NK-92 (cell line): ENCODE results near the gene SLC25A21.

Source experiments
- DNase-seq: peaks from one replicate; lab custom pipeline; 2025; ENCODE audit not compliant: unreplicated experiment; lab: John Stamatoyannopoulos, UW

SLC25A21 gene

GRCh38 chr14:36791402-36791801 is 381.0 kb downstream of the SLC25A21 start:
- no peak for DNase-seq

GRCh38 chr14:36785511-36785910 is 386.9 kb downstream of the SLC25A21 start:
- DNase-seq: no peak

GRCh38 chr14:36784541-36784940 is 387.9 kb downstream of the SLC25A21 start:
- no peak for DNase-seq

GRCh38 chr14:36781897-36782296 is 390.5 kb downstream of the SLC25A21 start:
- no peak for DNase-seq

GRCh38 chr14:36773558-36773957 is 398.8 kb downstream of the SLC25A21 start:
- DNase-seq: no peak

DNA sequence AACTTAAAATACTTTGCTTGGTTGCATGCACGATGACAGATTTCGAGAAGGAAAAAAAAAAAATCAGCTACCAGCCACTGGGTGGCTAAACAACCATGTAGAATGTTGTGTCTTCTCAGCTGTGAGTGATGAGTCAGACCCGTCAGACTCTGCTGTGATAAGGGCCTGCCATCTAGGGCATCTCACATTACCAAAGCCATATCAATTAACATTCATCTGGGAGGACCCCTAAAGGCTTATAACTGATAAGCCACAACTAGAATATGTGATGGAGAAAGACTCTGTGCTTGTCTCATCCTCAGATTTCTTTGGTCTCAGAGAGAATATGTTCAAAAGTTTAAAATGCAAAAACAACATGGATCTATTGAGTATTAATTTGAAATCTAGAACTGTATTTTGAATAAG is 399.3 kb downstream of the SLC25A21 start:
- DNase-seq: no peak

DNA sequence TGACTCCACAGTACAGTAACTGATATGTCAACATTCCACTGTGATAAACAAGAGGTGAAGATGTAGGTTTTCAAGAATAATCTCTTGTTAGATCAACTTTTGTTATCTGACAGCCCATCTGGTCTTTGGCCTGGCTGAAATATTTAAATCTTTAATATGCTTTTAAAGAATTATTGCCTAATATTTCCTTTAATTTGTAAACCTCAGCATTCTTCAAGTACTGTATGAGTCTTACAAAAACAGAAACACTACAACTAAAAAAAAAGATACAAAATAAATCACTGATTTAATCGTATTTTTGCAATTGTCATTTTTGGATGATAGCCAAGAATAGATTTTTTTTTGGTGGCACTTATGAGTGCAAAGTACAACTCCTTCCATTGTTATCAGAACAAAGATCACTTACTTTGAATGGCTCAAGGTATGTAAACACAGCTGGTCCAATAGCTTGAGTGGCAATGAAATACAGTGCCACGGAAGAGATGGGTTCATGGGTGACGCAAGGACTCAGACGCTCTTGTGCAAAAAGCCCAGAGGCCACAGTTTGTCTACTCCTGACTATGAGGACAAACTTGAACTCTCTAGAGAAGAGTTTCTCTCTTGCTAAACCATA is 401.3 kb downstream of the SLC25A21 start:
- no peak for DNase-seq

- DNase-seq: no peak
Measured at GRCh38 chr14:36768638-36769337, 403.6 kb downstream of the SLC25A21 start.

DNA sequence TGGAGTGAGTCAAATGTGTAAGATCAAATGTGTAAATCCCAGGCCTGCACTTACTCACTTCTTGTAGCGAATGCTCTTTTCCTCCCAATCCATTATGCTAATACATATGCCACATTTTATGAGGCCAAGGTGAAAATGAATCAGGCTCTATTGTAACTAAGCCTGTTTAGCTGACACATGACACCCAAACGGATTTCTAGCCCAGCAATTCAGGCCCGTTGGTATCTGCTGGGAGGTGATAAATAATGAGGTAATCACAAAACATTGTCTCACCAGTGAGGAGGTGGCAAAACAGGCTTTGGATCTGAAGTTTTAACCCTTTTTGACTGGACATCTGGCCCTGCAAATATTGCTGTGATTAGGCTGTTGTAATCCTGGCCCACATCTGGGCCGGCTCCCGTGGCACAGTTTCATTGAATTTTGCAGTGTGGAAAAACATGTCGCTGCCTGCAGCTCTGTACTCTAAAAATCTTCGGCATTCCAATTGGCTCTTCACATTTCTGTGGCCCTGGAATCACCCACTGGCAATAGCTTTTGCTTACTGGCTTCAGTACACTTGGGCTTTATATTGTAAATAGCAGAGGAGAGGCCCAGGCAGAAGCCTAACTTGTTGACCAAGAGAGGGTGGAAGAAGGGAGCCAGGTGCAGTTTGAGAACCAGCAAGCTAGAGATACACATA is 404.7 kb downstream of the SLC25A21 start:
- no peak for DNase-seq

- no peak for DNase-seq
Measured at GRCh38 chr14:36766974-36767373, 405.4 kb downstream of the SLC25A21 start.

DNA sequence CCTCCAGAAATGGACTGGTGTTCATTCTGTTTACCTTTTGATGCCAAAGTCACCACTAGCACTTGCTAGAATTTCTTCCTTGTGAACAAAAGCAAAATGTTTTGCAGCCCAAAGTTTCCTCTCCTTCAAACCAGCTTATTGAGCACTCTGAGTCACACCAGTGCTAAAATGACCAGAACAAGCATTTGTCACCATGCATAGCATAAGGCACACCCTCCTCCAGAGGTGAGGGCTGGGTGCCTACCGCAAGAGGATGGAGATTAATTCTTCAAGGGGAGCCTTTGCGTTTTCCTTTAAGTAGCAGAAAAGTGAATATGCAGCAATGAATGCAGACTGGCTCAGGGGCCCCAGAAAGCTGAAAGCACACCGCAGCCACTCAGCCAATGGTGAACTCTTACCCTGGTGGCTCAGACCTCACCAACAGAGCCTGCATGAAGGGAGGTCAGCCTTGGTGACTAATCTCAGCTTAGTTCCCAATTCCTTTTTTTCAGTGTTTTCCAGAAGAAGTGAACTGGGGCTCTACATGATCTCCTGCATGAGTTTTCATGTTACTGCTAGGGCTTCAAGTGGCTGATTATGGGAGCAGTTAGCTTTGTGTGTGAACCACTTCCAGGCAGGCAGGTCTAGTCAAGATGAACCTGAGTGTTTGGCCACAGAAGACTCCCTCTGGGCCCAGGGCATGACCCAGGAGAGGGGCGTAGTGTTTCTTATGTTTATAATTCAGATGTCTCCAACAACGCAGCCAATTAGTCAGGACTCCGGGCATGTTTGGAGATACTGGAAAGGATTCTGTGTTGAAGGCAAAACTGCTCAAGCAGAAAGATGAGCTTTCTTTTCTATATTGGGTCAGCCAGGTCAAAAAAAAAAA is 414.4 kb downstream of the SLC25A21 start:
- no peak for DNase-seq

DNA sequence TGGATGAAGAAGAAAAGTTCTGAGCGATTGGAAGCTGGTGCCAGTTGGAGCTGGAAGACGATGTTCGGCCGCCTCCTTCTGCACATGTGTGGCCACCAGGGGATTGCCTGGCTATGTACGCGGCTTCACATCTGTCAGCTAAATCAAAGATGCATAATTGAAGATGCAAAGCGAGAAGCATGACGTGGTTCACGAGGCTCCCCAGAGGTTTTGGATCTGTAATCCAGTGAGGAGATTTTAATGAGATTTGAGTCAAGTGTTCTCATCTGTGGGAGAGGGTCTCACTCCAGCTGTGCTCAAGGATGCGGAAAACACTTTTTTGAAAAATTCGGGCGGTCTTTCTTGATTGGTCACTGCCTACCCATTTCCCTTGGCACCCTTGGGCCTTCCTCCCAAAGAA is 416.2 kb downstream of the SLC25A21 start:
- no peak for DNase-seq

GRCh38 chr14:36755756-36756155 is 416.6 kb downstream of the SLC25A21 start:
- no peak for DNase-seq

DNA sequence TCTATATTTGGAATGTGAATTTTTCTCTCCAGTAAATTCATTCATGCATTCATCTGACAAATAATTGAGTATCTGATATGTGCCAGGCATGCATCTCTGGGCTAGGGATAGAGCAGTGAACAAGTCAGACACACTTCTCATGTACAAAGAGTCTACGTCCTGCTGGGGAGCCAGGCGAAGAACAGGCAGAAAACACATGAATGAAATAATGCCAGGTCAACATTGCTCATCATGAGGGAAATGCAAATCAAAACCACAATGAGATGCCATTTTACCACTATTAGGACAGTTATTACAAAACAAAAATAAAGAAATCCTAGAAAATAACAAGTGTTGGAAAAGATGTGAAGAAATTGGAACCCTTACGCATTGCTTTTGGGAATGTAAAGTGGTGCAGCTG is 420.5 kb downstream of the SLC25A21 start:
- DNase-seq: no peak

- DNase-seq: no peak
Measured at GRCh38 chr14:36751106-36751505, 421.3 kb downstream of the SLC25A21 start.

DNA sequence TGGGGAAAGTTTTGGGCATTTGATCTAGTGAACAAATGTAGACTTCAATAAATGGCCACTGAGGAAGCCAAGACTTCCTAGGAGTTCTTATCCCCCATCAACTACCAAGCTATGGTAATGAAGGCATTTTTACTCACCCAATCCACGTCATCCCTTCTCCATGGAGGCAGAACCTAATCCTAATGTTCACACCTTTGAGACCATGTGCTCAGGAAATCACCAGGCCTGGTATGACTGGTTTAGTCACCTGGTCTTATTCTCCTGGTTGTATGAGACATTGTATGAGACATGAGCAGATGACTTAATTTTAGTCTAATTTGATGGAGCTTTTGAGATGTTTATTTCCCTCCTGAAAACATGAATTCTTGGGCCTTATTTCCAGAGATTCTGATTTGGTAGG is 422.2 kb downstream of the SLC25A21 start:
- no peak for DNase-seq

- no peak for DNase-seq
Measured at GRCh38 chr14:36748610-36749213, 423.7 kb downstream of the SLC25A21 start.

DNA sequence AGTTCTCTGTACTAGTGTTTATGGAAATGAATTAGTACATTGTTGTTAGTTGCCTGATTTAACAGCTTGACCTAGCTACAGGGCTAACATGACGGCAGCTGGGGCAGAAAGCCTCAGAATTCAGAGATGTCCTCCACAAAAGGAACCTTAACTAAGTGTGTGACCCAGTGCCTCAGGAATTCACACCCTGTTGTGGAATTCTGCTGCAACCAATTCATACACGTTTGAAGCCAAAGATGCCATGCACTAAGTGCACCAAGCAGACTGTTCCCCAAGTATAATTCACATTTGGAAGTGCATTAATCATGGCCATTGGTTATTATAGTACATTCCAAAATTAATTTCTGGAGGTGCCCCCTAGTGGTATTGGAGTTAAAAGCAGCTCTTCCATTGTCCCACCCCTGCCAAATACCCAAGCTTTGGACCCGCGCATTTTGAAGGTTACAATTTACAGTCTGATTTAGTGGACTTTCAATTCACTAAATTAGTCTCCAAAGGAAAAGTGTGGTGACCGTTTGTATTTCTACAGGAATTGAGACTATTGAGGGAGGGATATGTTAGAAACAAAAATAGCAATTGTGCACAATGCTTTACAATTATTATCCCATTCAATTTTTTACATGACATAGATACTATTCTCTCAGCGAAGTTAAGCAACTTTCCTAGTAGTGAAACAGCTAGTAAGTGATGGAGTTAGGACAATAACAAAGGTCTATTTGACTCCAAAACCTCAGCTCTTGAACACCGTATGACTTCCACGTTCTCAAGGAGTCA is 424.8 kb downstream of the SLC25A21 start:
- DNase-seq: no peak

- DNase-seq: no peak
Measured at GRCh38 chr14:36746872-36747271, 425.5 kb downstream of the SLC25A21 start.

- DNase-seq: no peak
Measured at GRCh38 chr14:36741858-36742257, 430.5 kb downstream of the SLC25A21 start.
